GM15510 (cell line): ENCODE results near the gene MED27.

Source experiments
- POLR2A ChIP-seq: IDR thresholded peaks from 3 replicates; pipeline ENCODE4 v1.6.1; 2011; ENCODE audit warnings: borderline replicate concordance; ENCODE audit not compliant: insufficient read length; ENCODE audit errors: extremely low read depth

Gene MED27

DNA sequence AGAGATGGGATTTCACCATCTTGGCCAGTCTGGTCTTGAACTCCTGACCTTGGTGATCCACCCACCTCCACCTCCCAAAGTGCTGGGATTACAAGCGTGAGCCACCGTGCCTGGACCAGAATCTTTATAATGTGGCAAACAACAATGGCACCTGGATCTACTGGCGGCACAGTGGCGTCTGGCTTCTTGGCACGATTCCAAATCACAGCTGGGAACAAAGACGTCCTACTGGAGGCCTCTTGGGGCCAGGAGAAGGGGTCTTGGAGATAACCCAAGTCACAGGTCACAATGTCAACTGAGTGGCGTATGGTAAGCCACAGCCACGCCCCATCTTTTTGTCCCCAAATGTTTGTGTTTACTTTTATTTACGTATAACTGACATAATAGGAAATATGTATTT, 262.0 kb downstream of the MED27 start:
- no peak for TF ChIP-seq POLR2A

DNA sequence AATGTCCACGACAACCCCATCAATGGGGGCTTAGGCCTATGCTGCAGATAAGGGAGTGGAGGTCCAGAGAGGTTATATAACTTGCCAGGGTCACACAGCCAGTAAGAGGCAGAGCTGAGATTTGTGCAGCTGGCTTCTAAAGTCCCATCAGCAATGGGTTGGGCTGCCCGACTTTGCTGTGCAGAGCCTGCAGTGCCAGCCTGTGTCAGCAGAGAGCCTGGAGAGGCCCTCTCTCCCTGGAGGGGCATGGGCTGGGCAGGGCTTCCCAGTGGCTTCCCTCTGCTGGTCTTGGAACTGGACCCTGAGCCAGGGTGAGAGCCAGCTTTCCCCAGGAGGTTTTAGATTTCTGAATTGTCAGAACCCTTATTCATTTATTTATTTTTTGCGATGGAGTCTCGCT, 262.6 kb downstream of the MED27 start:
- TF ChIP-seq POLR2A = no peak

DNA sequence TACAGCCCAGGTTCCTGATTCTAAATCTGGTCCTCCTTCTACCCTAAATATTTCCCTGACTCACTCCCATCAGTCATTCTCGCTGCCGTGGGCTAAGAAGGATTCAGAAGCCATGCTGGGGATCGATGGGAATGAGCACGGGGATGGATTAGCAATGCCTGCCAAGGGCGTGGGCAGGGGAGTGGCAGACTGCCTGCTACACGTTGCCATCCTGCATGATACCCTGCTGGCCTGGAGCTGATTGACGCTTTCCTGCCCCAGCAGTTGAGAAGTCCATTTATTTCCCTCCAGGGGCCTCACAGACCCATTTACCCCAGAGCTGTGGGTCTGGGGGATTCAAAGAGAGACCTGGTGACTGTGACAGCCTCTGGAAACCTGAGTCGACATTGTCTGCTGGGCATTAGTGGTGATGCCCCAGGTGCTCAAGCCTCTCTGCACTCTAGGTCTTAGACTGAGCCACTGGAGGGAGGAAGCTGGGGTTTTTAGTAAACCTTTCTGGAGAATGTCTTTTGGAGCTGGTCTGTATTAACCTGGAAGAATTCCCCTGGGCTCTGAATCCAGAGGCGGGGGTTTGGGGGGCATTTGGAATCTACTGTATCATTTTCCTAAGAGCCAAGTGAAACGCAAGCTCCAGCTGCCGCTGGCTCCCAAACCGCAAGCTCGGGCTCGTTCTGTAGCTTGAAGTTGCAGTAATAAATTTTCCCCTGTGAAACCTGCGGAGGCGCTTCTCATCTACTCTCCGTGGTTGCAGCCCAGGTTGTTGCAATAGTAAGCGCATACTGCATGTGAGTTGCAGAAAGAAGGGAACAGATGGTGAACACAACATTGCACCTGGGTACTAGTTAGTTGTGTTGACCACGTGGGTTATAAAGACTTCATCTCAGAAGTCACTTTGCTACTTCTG, 263.4 kb downstream of the MED27 start:
- TF ChIP-seq POLR2A = no peak

GRCh38 chr9:131814707-131815106, 265.0 kb downstream of the MED27 start:
- no peak for TF ChIP-seq POLR2A

DNA sequence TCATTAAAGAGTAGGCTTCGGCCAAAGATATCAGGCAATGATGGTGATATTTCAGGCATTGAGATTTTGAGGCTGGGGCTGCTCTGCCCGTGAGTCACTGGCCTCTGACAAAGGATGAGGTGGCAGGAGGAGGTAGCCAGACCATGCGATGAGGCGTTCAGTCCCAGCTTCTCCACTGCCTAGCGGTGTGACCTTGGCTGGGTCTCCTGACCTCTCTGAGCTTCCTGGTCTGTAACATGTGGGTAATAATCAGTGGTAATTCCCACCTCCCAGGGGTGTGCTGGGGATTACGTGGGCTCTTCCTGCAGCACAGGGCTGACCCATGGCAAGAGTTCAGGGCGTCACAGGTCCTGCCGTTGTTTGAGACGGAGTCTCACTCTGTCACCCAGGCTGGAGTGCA, 266.6 kb downstream of the MED27 start:
- no peak for TF ChIP-seq POLR2A

DNA sequence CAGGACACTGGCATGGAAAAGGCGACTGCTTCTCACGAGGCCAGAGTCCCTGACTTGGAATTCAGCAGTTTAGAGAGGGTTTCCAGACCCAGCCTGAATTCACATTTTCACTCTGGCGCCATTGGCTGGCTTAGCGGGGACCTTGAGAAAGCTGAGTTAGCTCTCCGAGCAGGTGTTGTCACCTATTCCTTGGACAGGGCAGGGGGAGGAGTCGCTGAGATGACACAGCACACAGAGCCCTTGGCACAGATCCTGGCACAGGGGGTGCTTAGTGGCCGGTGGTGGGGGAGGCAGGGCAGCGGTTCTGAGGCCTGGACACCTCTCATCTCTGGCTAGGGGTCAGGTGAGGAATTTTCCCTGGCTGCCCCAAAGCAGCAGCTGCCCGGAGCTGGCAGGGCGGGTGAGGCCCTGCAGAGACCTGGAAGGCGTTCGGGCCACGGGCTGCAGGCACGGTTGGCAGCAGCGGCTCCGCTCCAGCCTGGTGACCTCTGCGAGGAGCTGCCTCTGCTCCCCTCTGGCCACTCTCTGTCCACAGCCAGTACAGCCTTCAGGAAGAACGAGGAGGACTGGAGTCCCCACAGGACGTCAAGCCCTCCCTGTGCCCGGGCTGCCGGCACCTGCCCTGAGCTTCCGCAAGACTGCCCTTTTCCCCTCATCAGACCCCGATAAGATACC, 267.4 kb downstream of the MED27 start:
- TF ChIP-seq POLR2A = no peak

DNA sequence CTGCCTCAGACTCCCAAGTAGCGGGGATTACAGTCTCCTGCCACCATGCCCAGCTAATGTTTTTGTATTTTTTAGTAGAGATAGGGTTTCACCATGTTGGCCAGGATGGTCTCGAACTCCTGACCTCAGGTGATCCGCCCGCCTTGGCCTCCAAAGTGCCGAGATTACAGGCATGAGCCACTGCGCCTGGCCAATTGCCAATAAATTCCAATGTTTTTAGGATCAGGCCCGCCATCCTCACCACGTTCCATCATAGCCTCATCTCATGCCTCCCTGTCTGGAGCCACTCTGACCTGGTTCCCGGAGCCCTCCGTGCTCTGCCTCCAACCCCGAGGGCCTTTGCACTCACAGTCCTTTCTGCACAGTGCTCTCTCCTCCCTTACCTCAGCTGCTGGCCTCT, 268.3 kb downstream of the MED27 start:
- no peak for TF ChIP-seq POLR2A

DNA sequence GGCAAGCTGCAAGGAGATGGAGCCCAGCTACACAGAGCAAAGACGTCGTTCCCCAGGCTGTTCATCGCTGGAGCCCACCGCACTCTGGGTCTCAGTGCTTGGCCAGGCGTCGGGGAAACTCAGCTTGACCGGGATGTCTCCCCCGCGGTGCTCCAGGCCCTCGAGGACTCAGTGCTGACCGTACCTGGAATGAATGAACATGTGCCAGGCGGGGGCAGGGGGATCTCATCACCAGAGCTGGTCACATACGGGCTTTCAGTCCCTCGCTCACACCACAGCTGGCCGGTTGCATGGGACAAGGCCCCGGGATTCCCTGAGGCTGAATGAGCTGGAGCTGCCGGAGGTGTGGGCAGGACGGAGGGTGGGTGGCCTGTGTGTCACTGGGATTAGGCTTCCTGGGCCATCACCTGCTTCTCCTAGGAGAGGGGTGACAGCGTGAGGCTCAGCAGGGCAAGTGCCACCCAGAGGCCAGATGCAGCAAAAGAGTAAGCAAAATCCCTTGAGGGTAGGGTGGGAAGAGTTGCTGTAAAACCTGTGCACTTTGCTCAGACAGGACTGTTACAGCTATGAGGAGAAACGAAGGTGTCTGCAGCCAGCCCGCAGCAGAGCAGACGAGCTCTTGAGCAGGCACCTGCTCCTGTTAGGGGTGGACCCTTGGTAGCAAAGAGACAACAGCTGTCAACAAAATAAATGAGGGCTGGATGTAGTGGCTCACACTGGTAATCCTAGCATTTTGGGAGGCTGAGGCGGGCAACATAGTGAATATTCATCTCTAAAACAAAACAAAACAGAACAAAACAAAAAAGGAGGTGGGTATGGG, 269.1 kb downstream of the MED27 start:
- TF ChIP-seq POLR2A = no peak
